HG03558 (cell line): Measurements from ENCODE around the gene GALNS.

ENCODE experiments used
- ATAC-seq: cut with Tn5 transposase; IDR thresholded peaks from one replicate; pipeline ENCODE4 v1.9.1; 2021; ENCODE audit warnings: moderate number of reproducible peaks; ENCODE audit not compliant: unreplicated experiment; ENCODE audit errors: extremely low read depth

Gene GALNS

DNA sequence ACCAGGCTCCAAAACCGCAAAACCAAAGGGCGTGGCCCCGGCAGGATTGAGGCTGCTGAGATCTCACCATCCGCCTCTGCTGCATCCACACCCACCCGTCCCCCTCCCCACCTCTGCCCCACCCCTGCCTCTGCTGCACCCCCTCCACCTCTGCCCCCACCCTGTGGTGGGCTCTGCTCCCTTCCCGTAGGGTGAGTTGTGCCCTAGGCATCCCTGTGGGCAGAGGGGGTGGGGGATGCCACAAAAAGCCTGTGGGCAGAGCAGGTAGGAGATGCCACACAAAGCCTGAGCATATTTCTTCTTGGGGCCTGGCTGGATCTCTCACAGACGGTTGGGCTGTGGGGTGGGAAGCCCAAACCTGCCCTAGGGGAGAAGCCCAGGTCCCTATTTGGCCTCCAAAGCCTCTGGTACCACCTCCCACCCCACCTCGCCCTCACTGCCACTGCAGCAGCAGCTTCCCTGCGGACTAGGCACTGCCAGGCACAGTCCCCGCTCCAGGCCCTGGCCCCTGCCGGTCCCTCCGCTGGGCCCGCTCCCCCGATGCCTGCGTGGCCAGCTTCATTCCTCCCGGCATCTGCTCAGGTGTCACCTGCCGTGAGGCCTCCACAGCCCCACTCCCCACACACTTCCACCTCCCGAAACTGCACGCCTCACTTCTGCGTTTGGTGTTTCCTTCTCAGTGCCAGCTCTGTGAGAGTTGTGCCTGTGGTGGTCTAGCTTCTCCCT, 21.0 kb upstream of the GALNS start:
- ATAC-seq: no peak

DNA sequence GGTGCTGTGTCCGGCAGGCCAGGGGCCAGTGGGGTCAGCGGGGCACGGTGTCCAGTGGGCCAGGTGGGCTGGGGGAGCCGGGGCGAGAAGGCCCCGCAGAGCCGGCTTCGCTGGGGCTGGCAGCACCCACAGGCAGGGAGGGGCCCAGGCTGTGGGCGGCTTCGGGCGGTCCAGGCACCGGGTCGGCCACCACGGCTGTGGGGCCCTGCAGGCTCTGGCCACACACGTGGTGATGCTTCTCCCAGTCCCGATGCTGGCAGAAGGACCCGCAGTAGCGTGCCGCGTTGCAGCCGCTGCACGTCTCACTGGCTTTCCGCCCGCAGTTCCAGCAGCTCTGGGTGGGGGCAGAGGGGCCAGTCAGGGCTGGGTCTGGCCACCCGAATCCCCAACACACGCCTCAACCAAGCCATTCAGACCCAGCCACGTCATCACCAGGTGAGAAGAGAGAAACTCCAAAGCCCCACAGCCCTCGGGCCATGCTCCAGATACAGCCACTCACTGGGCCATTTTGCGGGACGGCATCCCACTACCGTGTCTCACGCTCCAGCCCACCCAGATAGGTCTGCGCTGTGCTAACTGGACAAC, 20.3 kb upstream of the GALNS start:
- ATAC-seq: no peak

- no peak for ATAC-seq
Measured at GRCh38 chr16:88875703-88876234, 19.0 kb upstream of the GALNS start.

GRCh38 chr16:88874938-88875599, 18.3 kb upstream of the GALNS start:
- ATAC-seq: no peak

DNA sequence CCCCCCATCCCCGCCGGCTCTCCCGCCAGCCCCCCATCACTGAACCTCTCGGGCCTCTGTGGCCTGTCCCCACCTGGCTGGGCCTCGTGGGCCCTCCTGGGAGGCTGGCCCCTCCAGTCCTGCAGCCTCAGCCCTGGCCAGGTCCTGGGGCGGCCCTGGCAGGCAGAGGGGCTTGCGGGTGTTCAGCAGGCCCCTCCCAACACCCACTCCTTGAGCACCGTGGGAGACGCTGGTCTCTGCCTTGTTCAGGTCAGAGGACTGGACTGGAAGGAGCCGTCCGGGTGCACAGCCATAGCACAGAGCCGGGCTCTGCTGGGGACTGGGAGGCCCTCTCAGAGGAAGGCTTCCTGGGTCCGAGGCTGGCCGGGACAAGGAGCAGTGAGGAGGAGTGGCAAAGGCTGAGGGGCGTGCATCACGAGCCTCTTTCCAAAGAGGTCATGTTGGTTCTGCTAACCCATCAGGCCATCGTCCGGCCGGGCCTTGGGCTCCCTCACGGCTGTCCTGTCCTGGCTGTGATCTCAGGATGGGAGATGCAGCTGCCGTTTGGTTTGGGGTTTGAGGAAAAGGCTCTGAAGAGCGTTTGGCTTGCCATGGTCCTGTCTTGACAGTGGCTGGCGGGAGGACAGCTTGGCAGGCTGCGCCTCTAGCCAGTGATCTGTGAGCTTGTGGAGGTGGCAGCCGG, 16.0 kb upstream of the GALNS start:
- no peak for ATAC-seq

DNA sequence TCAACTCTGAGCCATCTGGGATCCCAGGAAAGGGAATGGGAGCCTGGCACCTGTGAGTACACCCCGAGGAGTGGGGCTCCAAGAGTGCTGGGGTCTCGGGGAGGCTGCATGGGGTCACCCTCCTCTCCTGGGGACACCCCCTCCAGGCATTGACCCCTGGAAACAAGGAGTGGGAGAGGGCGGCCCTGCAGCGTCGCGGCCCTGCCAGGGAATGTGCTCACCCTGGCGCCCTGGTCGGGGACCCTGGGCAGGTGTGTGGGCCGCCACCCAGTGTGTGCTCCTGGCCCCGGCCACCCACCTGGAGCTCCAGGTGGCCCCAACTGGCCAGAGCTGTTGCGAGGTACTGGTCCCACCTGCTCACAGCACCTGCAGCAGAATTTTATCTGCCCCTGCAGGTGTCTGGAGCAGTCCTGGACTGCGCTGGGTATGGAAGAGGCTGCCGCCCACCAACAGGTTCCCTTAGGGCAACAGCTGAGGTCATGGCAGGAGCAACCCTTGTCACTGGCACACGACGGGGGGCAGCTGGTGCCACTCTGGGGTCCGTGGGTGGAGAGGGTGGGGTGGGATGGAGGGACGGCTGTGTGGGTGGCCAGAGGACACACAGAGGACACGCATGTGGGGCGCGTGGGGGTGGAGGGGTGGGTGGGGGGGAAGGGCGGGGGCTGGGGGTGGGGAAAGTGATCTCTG, 15.1 kb upstream of the GALNS start:
- no peak for ATAC-seq

GRCh38 chr16:88871349-88871702, 14.6 kb upstream of the GALNS start:
- no peak for ATAC-seq

DNA sequence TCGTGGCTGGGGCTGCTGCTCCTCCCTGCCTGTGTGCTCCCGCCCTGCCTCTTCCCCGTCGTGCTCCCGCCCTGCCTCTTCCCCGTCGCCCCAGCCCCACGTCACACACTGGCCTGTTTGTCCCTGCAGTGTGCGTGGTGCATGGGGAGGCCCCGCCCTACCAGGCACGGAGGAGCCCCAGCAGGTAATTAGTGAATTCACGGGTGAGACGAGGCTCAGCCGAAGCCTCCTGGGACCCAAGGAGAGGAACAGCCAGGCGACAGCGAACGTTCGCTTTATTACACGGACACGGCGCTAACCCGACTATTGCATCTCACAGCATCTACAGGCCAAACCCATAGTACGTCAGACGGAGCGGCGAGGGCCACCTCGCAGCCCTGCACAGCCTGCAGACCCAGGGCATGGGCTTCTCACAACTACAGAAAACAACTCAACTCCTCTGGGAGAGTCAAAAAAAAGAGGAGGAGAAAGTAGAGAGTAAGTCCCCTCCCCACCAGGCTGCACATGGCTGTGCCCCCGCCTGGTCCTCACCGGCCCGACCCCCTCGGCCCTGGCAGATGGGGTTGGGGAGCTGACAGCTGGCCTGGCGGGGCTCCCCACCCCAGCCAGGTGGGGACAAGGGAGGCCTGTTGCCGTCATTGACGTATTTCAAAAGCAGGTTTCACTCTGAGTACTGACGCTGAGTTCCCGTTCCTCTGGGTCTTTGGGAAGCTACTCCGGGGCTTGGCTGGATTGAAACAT, 14.0 kb upstream of the GALNS start:
- no peak for ATAC-seq

DNA sequence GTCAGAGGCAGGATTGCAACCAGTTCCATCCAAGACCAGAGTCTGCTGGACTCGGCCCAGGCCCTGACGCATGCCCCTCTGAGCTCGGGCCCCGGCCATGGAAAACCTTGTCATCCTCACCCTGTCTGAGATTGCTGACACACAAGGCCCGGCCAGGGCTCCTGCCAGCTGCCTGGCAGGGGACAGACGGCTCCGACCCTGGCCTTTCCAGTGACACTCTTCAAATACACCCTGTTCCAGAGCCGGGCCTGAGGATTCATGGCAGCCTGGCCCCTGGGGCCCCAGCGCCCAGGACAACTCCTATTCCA, 12.9 kb upstream of the GALNS start:
- ATAC-seq: no peak

DNA sequence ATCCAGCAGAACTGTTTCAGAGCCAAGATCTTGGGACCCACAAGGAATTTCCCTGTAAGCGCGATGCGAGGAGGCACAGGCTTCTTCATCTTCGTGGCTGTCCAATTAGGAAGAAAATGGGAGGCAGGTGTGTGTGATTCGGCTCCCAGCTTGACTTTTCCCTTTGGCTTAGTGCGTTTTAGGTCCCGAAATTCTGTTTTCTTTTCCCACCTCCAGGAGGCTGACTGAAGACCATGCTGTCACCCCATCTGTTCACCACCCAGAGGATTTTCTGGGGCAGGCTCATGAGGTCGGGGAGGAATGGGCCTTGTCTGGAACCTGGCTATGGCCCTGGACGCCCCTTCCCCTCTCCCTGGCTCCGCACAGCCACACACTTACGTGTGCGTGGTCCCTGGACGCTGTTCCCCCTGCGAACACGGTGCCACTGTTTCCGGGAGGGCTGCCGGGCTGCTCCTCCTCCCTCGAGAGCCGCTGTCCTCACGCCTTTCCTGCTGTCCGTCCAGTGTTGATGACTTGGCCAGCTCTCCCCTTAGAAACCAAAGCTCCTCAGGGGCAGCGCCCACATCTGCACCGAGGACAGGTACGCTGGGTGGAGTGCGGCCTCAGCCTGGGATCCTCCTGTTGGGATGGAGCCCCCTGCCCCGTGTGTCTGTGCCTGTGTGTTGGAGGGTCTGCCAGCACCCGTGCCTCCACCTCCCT, 12.4 kb upstream of the GALNS start:
- ATAC-seq: no peak

DNA sequence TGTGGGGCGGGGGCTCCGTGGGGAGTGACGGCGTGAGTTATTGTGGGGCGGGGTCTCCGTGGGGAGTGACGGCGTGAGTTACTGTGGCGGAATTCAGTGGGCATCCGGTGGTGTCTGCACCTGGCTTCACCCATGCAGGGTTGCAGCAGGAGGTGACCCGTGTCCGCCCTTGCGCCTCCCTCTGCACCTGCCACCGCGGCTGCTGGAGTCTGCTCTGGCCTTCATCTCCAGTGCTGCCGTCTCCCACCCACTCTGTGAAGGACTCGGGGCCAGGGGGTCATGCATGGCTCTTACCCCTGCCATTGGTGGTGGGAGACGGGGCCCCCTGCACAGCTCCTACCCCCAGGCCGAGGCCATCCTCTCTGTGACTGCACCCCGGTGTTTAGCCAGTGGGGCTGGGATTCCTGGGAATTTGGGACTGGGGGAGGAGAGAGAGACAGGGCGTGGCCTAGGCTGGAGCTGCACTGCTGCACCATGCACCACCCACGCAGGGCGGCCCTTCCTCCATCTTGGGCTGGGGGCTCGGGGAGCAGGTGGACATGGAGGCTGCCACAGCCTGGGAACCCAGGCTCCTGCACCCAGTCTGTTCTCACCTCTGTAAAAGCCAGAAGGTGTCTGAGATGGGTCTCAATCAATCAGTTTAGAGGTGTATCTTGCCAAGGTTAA, 11.0 kb upstream of the GALNS start:
- ATAC-seq: no peak

DNA sequence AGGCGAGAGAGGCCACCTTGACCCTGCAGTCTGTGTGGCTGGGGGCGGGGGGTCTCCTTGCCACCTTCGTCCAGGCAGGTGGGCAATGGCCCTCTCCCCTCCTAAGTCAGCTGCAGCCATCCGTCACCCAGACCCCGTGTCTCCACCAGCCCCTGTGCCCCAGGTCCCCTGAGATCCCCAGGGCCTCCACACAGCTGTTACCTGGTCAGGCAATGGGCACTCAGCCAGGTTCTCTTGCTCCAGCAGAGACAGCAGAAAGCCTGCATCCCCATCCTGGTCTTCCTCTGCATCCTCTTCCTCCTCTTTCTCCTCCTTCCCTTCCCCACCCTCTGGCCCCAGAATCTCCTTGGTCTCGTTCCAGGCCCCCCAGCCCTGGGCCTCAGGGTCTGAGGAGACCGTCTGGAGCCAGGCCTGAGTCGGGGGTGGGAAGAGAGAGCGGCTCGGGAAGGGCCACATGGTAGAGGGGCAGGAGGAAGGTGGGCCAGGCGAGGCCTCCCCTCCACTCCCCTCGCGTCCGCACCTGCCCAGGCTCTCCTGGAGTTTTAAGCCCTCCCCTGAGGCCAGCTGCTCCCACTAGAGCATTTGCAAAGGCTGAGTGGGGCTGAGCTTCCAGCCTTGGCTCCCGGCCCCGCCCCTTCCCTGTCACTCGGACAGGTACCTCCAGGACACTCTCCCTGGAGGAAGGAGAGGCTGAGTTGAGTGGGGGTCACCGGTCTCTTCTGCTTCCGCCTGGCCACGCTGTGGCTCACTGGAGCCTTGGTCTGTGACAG, 9.6 kb upstream of the GALNS start, which contains the start of gene PABPN1L:
Gene PABPN1L, minus strand, starts transcription at position 510 of the 770 bp plus-strand sequence. Its CDS starts 54 bp downstream, at position 456.
- ATAC-seq: no peak

DNA sequence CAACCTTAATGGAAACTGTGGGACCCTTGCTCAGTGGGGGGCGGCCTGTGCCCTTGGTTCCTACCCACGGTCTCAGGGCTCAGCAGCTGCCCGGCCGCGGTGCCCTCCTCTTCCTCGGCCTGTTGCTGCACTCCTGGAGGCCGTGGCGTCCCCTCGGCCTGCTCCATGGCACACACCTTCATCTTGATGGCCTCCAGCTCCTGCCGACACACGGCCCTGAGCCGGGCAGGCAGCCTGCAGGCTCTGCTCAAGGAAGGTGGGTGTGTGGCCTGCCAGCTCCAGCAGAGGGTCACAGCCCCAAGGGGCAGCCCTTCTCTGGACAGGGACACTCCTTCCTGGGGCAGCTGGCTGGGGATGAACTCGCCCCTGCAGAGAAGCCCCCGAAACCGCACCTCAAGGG, 9.0 kb upstream of the GALNS start:
- no peak for ATAC-seq

DNA sequence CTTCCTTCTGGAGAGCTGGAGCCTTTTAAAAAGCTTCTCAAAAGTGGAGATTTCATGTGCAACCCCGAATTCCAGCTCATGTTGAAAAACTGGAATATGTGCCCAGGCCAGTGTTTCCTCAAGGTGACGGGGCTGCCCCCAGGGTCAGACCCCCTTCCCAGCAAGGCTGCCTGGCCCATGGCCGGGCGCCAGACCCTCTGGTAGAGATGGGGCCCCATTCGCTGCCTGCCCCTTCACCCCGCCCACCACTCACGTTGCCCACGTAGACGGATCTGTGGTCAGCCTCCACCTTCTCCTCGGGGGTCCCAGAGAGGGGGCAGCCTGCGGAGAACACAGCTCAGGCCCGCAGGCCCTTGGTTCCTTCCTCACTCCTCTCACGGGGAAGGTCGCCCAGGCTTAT, 8.6 kb upstream of the GALNS start:
- ATAC-seq: no peak

- ATAC-seq: no peak
Measured at GRCh38 chr16:88864521-88864920, 7.8 kb upstream of the GALNS start.

- no peak for ATAC-seq
Measured at GRCh38 chr16:88864099-88864498, 7.4 kb upstream of the GALNS start.

DNA sequence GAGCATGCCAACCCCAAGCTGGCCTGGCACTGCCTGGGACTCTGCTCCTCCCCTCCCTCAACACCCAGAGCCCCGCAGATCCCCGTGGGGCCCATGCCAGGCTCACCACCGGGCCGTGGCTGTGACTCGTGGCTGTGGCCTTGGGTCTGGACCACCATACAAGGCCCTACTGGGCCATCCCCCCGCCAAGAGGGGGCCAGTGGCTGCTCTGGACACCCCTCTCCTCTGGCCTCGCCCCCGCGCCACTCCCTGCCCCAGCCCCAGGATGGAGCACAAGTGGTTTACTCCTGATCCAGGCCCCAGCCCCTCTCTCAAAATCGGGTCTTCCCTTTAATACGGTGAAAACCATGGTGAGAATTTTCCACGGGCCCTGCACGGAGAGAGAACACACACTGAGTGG, 6.7 kb upstream of the GALNS start:
- ATAC-seq: no peak

GRCh38 chr16:88862968-88863367, 6.2 kb upstream of the GALNS start:
- ATAC-seq: no peak
